Renal cortex interstitium (tissue), 15 donors: ENCODE data around the gene PANK4. TPM values are rescaled to one million over a fixed set of nuclear protein-coding genes. Genes with fewer than 3 reads are reported as not detected.
A peak's percentile ranks its signal among the peaks of the same experiment; 100 is the strongest.
"Not testable (repeated sequence)": the region's sequence is repeated elsewhere in the genome, so short reads cannot be mapped to it uniquely, and the experiment has no call there.

Experiments used
- DNase-seq, 11 donors: peaks; one replicate each; pipeline ENCODE4 v3.0.0-alpha.2; 2013; ENCODE audit warnings: low read depth in 9 of 11, low spot score in 4 of 11; ENCODE audit errors: extremely low read depth in 1 of 11
- long read RNA-seq, 16 experiments: transcript quantifications; one replicate each; lab custom pipeline, GENCODE V29; 2026
- polyA plus RNA-seq, 3 donors: library from polyadenylated mRNA; unstranded; fragments of 120-200 nt; gene quantifications; one replicate each; pipeline ENCODE4 v1.2.1, GENCODE V29; 2013; ENCODE audit not compliant: insufficient read length in 3 of 3

The PANK4 gene
- polyA plus RNA-seq, result 10 to 100 TPM; 23.1 to 29.7 (median 29.2) TPM
- long read RNA-seq, donor 1, result 0 reads
- long read RNA-seq, donor 2, partial matches to known transcripts, result 7 of 12 reads
- long read RNA-seq, donor 2, other reads (novel, unspliced or antisense), result 0 of 12 reads
- long read RNA-seq, donor 3, partial matches to known transcripts, result 0 of 4 reads
- long read RNA-seq, donor 3, other reads (novel, unspliced or antisense), result 0 of 4 reads
- long read RNA-seq, donor 4, partial matches to known transcripts, result 0 of 1 reads
- long read RNA-seq, donor 4, other reads (novel, unspliced or antisense), result 0 of 1 reads
- long read RNA-seq, donor 5, result 0 reads
- long read RNA-seq, donor 6, partial matches to known transcripts, result 6 of 8 reads
- long read RNA-seq, donor 6, other reads (novel, unspliced or antisense), result 0 of 8 reads
- long read RNA-seq, donor 7, transcript PANK4-201 (19 exons, 2,677 nt), result major isoform, 5 of 11 reads
- long read RNA-seq, donor 7, partial matches to known transcripts, result 6 of 11 reads
- long read RNA-seq, donor 7, other reads (novel, unspliced or antisense), result 0 of 11 reads
- long read RNA-seq, donor 8, transcript PANK4-201 (19 exons, 2,677 nt), result major isoform, 5 of 6 reads
- long read RNA-seq, donor 8, partial matches to known transcripts, result 0 of 6 reads
- long read RNA-seq, donor 8, other reads (novel, unspliced or antisense), result 0 of 6 reads
- long read RNA-seq, donor 9, partial matches to known transcripts, result 0 of 4 reads
- long read RNA-seq, donor 9, other reads (novel, unspliced or antisense), result 0 of 4 reads
- long read RNA-seq, donor 10, partial matches to known transcripts, result 5 of 8 reads
- long read RNA-seq, donor 10, other reads (novel, unspliced or antisense), result 0 of 8 reads
- long read RNA-seq, donor 11, partial matches to known transcripts, result 0 of 4 reads
- long read RNA-seq, donor 11, other reads (novel, unspliced or antisense), result 0 of 4 reads
- long read RNA-seq, donor 12, partial matches to known transcripts, result 0 of 1 reads
- long read RNA-seq, donor 12, other reads (novel, unspliced or antisense), result 0 of 1 reads
- long read RNA-seq, donor 13, transcript PANK4-201 (19 exons, 2,677 nt), result major isoform, 7 of 16 reads
- long read RNA-seq, donor 13, partial matches to known transcripts, result 9 of 16 reads
- long read RNA-seq, donor 13, other reads (novel, unspliced or antisense), result 0 of 16 reads
- long read RNA-seq, donor 14, partial matches to known transcripts, result 0 of 3 reads
- long read RNA-seq, donor 14, other reads (novel, unspliced or antisense), result 0 of 3 reads
- long read RNA-seq, donor 15, partial matches to known transcripts, result 0 of 1 reads
- long read RNA-seq, donor 15, other reads (novel, unspliced or antisense), result 0 of 1 reads
- long read RNA-seq, donor 16, transcript PANK4-201 (19 exons, 2,677 nt), result major isoform, 10 of 38 reads
- long read RNA-seq, donor 16, partial matches to known transcripts, result 26 of 38 reads
- long read RNA-seq, donor 16, other reads (novel, unspliced or antisense), result 0 of 38 reads

DNA sequence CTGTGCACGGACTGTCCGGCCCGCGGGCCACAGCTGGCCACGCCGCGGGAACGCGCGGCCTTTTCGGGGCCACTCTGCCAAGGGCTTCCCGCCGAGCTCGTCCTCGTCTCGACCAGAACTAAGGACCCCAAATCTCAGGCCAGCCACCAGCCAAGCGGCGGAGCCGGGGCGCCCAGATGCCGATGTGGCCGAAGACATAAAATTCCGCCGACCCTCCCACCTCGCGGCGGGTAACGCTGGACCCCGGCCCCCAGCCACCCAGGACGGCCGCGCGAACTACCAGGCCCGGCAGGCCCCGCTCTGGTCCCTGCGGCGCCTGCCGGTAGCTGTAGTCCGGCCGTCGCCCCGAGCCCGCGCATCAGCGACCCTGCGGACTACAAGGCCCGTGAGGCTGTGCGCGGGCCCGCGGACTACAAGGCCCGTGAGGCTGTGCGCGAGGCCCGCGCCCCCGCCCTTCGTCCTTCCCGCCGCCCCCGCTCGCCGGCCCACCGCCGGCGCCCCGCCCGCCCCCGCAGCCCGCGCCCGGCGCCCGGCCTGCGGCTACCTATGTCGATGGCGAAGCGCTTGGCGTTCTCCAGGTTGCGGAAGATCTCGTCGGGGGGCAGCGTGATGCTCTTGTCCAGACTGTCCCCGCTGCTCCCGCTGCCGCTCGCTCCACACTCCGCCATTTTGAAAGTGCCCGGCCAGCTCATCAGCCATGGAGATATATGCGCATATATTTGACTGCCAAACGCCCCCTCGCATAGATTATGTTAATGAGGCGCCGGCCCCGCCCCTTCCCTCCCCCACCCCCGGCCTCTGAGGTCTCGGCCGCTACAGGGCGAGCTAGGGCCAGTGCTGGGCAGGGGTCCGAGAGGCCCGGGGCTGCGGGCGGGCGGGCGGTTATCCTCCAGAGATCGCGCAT lies at the start of gene PANK4:
TSS of gene PANK4 (minus strand) at position 677 of the 904 bp plus-strand sequence. CDS start at position 668, 9 bp downstream.
- peak in 10 of 11 donors; percentile 74 to 93 (median 90) for DNase-seq

DNA sequence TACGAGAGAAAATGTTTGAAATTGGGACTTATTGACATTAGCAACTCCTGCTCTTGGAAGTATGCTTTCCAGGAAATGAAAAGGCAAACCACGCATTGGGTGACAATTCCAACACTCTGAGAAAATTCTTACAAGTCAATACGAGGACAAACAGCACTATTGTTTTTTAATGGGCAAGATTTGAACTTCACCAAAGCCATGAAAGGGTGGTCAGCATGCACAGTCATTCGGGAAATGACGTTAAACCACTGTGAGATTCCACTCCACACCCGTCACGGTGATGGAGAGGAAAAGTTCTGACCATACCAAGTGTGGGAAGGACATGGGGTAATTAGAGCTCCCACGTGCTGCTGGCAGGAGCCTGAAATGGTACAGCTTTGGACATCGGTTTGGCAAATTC lies 48.0 kb upstream of the PANK4 start:
- no peak for DNase-seq

DNA sequence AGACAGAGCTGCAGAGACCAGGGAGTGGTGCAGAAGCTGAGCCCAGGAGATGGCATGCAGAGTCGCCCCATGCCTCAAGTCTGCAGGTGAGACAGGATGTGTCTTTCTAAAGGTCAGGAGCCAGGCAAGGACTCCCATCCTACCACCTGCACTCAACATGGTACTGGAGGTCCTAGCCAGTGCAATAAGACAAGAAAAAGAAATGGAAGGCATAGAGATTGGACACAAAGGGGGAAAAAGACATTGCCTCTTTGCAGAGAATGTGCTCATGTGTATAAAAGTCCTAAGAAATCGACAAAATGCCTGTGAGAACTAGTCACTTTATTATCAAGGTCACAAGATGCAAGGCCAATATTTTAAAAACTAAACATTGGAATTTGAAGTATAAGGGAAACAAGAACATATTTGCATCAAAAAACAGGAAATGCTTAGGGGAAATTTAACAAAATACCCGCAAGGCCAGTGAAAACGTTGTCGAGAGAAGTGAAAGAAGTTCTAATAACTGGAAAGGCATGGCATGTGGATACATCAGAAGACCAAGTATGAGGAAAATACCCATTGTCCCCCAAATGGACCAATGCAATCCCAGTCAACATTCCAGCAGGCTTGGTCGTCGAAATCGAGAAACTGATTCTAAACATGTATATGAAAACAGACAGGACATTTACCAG lies 47.0 kb upstream of the PANK4 start:
- no peak for DNase-seq

DNA sequence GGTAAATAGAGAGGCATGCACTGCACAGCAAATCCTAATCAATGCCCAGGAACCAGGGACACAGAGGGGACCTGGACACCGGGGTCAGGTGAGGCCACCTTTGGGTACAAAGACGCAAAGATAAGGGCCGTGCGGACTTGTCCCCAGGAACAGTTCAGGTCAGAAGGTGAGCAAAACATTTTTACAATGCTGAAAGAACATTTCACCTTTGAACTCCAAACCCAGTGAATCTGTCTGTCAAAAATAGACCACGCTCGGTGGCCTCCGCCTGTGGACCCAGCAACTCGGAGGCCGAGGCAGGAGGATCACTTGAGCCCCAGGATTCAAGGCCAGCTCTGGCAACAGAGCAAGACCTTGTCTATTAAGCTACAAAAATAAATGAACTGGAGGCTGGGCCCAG lies 45.0 kb upstream of the PANK4 start:
- DNase-seq, result no peak

DNA sequence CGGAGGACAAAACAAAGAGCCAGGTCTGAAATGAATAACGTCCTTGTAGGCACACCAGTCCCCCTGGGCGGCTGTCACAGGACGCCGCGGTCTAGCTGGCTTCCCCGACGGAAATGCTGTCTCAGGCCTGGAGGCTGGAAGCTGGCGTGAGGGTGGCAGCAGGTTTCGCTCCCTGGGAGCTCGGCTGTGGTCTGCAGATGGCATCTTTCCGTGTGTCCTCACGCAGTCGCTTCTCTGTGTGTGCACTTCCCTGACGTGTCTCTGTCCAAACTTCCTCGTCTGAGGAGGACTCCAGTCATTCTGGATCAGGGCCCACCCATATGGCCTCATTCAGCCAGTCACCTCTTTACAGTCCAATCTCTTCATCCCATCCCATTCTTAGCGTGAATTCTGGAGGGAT lies 43.9 kb upstream of the PANK4 start:
- no peak for DNase-seq

DNA sequence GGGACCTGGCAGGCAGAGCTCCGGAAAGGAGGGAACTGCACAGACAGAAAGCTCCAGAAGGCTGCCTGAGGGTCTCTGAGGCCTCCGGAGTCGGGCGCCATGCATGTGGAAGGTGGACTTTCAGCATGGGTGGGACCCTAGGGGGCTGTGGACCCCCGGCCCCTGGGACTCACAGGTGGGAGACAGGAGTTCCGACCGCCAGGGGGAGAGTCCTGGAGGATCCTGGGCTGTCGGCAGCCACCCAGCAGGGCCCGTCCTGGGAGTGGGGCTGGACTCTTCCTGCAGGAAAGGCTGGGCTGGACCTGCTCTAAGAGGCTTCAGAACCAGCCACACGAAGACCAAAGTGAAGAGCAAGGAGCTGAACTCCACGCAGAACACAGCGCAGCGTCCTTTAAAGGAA lies 43.3 kb upstream of the PANK4 start:
- DNase-seq, result not testable (repeated sequence)

DNA sequence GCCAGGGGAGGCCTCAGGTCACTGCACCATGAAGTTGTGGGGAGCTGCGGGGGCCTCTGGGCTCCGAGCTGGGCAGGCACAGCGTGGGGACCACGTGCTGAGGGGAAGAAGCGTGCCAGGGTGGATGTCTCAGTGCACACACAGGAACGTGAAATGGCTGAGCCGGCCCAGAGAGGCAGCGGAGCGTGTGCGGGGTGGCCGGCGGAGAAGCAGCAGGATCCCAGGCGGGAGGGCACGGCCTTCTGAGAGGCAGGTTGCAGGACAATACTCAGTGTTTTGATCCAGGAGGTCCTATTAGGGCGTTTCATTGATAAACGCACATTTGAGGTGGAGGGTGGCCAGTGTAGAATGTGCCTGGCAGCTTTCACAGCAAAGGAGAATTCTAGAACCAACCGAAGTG lies 42.7 kb upstream of the PANK4 start:
- DNase-seq, result no peak

GRCh38 chr1:2568187-2568816 lies 41.9 kb upstream of the PANK4 start:
- not testable (repeated sequence) for DNase-seq

GRCh38 chr1:2567083-2567679 lies 40.8 kb upstream of the PANK4 start:
- no peak for DNase-seq

GRCh38 chr1:2566101-2567045 lies 40.0 kb upstream of the PANK4 start:
- DNase-seq, result no peak

- no peak for DNase-seq
Measured at GRCh38 chr1:2564815-2565374, 38.5 kb upstream of the PANK4 start.

GRCh38 chr1:2564006-2564814 lies 37.8 kb upstream of the PANK4 start:
- DNase-seq, result no peak

GRCh38 chr1:2563205-2563604 lies 36.8 kb upstream of the PANK4 start:
- no peak for DNase-seq
